IMR-90 (cell line): ENCODE results near the gene CPAMD8.

Source experiments
- FOS ChIP-seq: fragments of 150-350 bp; IDR thresholded peaks from 2 replicates; pipeline ENCODE4 v1.6.1; 2016; ENCODE audit warnings: low read depth, low read length
- MAFK ChIP-seq: IDR thresholded peaks from 2 replicates; pipeline ENCODE4 v1.6.1; 2012; ENCODE audit warnings: low read depth, low read length, improper control_type of control experiment
- MAZ ChIP-seq: IDR thresholded peaks from 2 replicates; pipeline ENCODE4 v1.6.1; 2012; ENCODE audit warnings: low read depth, mild to moderate bottlenecking, low read length, improper control_type of control experiment, moderate library complexity, borderline replicate concordance
- POLR2A ChIP-seq: IDR thresholded peaks from 2 replicates; pipeline ENCODE4 v1.6.1; 2012; ENCODE audit warnings: mild to moderate bottlenecking, low read depth, low read length
- RAD21 ChIP-seq: IDR thresholded peaks from 2 replicates; pipeline ENCODE4 v1.6.1; 2012; ENCODE audit warnings: low read length, improper control_type of control experiment
- SMC3 ChIP-seq: fragments of 150-350 bp; IDR thresholded peaks from 2 replicates; pipeline ENCODE4 v1.6.1; 2016; ENCODE audit warnings: low read depth, mild to moderate bottlenecking, antibody characterized with exemption, low read length, moderate library complexity
- TF ChIP-seq, protein P1 (sequence below): conservative IDR thresholded peaks from 2 replicates; pipeline ENCODE4 v1.5.1; 2012; ENCODE audit warnings: mild to moderate bottlenecking, low read depth, low read length, improper control_type of control experiment
- TF ChIP-seq, protein P2 (sequence below): fragments of 150-350 bp; IDR thresholded peaks from 2 replicates; pipeline ENCODE4 v1.6.1; 2016; ENCODE audit warnings: low read depth, mild to moderate bottlenecking, low read length, moderate library complexity, borderline replicate concordance

DNA sequence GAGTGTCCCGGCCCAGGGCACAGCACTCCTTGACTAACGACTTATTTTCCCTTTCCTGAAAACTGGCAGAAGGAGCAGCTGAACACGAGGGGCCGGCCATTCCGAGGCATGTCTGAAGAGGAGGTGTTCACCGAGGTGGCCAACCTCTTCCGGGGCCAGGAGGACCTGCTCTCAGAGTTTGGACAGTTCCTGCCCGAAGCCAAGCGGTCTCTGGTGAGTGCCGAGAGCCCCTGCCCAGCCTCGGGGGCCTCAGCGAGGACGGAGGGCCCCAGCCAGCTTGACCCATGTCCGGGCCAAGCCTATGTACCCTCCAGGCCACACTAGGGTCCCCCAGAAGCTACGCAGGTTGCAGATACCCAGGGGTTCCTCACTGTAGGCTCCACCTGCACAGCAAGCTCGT, 179.7 kb downstream of the CPAMD8 start:
- TF ChIP-seq, protein P1, sequence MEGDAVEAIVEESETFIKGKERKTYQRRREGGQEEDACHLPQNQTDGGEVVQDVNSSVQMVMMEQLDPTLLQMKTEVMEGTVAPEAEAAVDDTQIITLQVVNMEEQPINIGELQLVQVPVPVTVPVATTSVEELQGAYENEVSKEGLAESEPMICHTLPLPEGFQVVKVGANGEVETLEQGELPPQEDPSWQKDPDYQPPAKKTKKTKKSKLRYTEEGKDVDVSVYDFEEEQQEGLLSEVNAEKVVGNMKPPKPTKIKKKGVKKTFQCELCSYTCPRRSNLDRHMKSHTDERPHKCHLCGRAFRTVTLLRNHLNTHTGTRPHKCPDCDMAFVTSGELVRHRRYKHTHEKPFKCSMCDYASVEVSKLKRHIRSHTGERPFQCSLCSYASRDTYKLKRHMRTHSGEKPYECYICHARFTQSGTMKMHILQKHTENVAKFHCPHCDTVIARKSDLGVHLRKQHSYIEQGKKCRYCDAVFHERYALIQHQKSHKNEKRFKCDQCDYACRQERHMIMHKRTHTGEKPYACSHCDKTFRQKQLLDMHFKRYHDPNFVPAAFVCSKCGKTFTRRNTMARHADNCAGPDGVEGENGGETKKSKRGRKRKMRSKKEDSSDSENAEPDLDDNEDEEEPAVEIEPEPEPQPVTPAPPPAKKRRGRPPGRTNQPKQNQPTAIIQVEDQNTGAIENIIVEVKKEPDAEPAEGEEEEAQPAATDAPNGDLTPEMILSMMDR, result no peak
- TF ChIP-seq POLR2A, result no peak
- no peak for TF ChIP-seq MAZ
- TF ChIP-seq SMC3, result no peak
- TF ChIP-seq MAFK, result no peak
- TF ChIP-seq RAD21, result no peak
- TF ChIP-seq FOS, result no peak
- TF ChIP-seq, protein P2, sequence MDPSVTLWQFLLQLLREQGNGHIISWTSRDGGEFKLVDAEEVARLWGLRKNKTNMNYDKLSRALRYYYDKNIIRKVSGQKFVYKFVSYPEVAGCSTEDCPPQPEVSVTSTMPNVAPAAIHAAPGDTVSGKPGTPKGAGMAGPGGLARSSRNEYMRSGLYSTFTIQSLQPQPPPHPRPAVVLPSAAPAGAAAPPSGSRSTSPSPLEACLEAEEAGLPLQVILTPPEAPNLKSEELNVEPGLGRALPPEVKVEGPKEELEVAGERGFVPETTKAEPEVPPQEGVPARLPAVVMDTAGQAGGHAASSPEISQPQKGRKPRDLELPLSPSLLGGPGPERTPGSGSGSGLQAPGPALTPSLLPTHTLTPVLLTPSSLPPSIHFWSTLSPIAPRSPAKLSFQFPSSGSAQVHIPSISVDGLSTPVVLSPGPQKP, result no peak
